ENCODE measurements around the gene SHMT1. TPM values are rescaled to one million over a fixed set of nuclear protein-coding genes. Genes with fewer than 3 reads are reported as not detected.
A peak's percentile ranks its signal among the peaks of the same experiment; 100 is the strongest.

The SHMT1 gene
- total RNA-seq, 2 experiments from 2014 or later = 5.6 to 7.1 TPM

DNA sequence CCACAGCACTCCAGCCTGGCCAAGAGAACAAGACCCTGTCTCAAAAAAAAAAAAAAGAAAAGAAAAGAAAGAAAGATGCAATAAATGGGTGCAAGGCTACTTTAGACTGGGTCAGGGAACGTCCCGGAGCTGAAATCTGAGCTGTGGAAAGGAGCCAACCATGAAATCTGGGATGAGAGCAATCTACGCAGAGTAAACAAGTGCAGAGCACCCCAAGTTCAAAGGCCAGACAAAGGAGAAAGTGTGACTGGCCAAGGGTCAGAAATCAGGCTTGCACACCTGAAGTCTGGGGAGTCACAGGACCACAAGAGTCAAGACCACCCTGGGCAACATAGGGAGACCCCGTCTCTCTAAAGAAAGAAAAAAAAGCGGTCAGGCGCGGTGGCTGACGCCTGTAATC lies 2.8 kb downstream of the SHMT1 start:
- peaks cover 16% of the 10 kb centered on the region for H3K4me1 ChIP-seq (ENCODE audit: insufficient read depth, low read length)
- no peak overlapping the region for H3K27ac Mint-ChIP-seq
- ChIA-PET CTCF (no interaction called here), POLR2A (no interaction called here)
- H3K4me1 Mint-ChIP-seq (ENCODE audit: low read depth) = peaks cover 18% of the 10 kb centered on the region
- H3K27me3 ChIP-seq (ENCODE audit: control insufficient read depth in 1 of 2, insufficient read depth in 2 of 2, low read length in 2 of 2) = no peaks in the 10 kb centered on the region
- no peak overlapping the region for H3K4me3 ChIP-seq (ENCODE audit: low read length)
- H3K9me3 Mint-ChIP-seq = no peaks in the 10 kb centered on the region
- H3K9me3 ChIP-seq (ENCODE audit: control insufficient read depth in 1 of 2, insufficient read depth in 1 of 2, low read length in 2 of 2) = no peaks in the 10 kb centered on the region
- peaks cover 7% of the 10 kb centered on the region for H3K36me3 Mint-ChIP-seq (ENCODE audit: low read depth)
- DNase-seq = no peak
- ATAC-seq (ENCODE audit: poor library complexity) = no peak
- H3K27ac ChIP-seq (ENCODE audit: low read depth in 1 of 2, low read length in 2 of 2) = no peak overlapping the region
- intact Hi-C loops (cut with DNase I, micrococcal nuclease) = no loop called here
- peak overlapping the region; percentile 40 for H3K4me3 Mint-ChIP-seq
- TF ChIP-seq, protein P1, sequence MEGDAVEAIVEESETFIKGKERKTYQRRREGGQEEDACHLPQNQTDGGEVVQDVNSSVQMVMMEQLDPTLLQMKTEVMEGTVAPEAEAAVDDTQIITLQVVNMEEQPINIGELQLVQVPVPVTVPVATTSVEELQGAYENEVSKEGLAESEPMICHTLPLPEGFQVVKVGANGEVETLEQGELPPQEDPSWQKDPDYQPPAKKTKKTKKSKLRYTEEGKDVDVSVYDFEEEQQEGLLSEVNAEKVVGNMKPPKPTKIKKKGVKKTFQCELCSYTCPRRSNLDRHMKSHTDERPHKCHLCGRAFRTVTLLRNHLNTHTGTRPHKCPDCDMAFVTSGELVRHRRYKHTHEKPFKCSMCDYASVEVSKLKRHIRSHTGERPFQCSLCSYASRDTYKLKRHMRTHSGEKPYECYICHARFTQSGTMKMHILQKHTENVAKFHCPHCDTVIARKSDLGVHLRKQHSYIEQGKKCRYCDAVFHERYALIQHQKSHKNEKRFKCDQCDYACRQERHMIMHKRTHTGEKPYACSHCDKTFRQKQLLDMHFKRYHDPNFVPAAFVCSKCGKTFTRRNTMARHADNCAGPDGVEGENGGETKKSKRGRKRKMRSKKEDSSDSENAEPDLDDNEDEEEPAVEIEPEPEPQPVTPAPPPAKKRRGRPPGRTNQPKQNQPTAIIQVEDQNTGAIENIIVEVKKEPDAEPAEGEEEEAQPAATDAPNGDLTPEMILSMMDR (IDR thresholded peaks at IDR 0.05) = no peak
- no peaks in the 10 kb centered on the region for H3K36me3 ChIP-seq (ENCODE audit: insufficient read depth, low read length)
- no peaks in the 10 kb centered on the region for H3K27me3 Mint-ChIP-seq

DNA sequence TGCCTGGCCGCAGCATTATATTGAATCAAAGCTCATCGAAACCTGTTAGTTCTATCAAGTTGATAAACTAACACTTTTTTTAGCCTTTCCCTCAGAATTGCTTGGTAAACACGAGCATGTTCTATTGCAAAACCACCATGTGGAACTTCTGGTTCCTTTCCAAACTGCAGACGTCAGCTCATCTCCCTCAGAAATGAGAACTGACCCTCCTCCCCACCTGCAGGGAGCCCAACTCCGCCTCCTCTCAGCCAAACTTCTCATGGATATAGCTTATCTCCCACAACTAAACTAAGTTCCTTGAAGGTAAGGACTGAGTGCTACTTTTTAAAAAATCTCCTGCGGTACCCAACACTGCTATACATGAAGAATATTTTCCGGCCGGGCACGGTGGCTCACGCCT lies 6.7 kb downstream of the SHMT1 start:
- H3K4me3 Mint-ChIP-seq = no peak overlapping the region
- H3K27me3 Mint-ChIP-seq = no peaks in the 10 kb centered on the region
- DNase-seq = no peak
- H3K9me3 ChIP-seq (ENCODE audit: control insufficient read depth in 1 of 2, insufficient read depth in 1 of 2, low read length in 2 of 2) = no peaks in the 10 kb centered on the region
- H3K4me1 ChIP-seq (ENCODE audit: insufficient read depth, low read length) = no peaks in the 10 kb centered on the region
- peaks cover 33% of the 10 kb centered on the region for H3K36me3 Mint-ChIP-seq (ENCODE audit: low read depth)
- H3K27ac Mint-ChIP-seq = no peak overlapping the region
- TF ChIP-seq, protein P1 (IDR thresholded peaks at IDR 0.05) = no peak
- no peak overlapping the region for H3K4me3 ChIP-seq (ENCODE audit: low read length)
- no peaks in the 10 kb centered on the region for H3K4me1 Mint-ChIP-seq (ENCODE audit: low read depth)
- H3K27ac ChIP-seq (ENCODE audit: low read depth in 1 of 2, low read length in 2 of 2) = no peak overlapping the region
- intact Hi-C loops (cut with DNase I, micrococcal nuclease) = no loop called here
- peaks cover 19% of the 10 kb centered on the region for H3K36me3 ChIP-seq (ENCODE audit: insufficient read depth, low read length)
- H3K9me3 Mint-ChIP-seq = no peaks in the 10 kb centered on the region
- CTCF ChIA-PET = no interaction called here
- POLR2A ChIA-PET = no interaction called here
- no peaks in the 10 kb centered on the region for H3K27me3 ChIP-seq (ENCODE audit: control insufficient read depth in 1 of 2, insufficient read depth in 2 of 2, low read length in 2 of 2)
- no peak for ATAC-seq (ENCODE audit: poor library complexity)

DNA sequence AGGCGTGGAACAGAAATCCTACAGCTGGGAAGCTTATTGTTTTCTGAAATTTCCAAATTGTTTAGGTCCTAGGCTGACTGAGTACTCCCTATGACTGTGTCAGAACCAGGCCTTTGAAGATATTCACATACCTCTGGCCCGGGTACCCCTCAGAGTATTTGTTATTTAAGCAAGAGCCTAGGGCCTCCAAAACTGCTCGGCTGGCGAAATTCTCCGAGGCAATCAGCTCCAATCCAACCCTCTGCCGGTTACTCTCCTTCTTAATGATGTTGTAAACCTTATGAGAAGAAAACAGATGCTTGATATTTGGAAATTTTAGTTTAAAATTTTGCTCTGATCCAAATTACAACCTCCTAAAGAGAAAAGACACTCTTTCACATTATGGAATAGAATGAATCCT lies 9.8 kb downstream of the SHMT1 start:
- CTCF ChIA-PET = interaction anchor here (1.1 kb wide), 1 partner anchor 9 kb away, joined by 3 read pairs; no protein-coding TSS in a partner anchor
- Mint-ChIP-seq H3K27me3 (no peaks in the 10 kb centered on the region), H3K36me3 (ENCODE audit: low read depth) (peaks cover 40% of the 10 kb centered on the region), H3K9me3 (no peaks in the 10 kb centered on the region), H3K4me1 (ENCODE audit: low read depth) (no peaks in the 10 kb centered on the region), H3K4me3 (no peak overlapping the region), H3K27ac (no peak overlapping the region)
- Histone ChIP-seq H3K9me3 (ENCODE audit: control insufficient read depth in 1 of 2, insufficient read depth in 1 of 2, low read length in 2 of 2) (no peaks in the 10 kb centered on the region), H3K4me1 (ENCODE audit: insufficient read depth, low read length) (no peaks in the 10 kb centered on the region), H3K27ac (ENCODE audit: low read depth in 1 of 2, low read length in 2 of 2) (no peak overlapping the region), H3K36me3 (ENCODE audit: insufficient read depth, low read length) (peaks cover 19% of the 10 kb centered on the region), H3K27me3 (ENCODE audit: control insufficient read depth in 1 of 2, insufficient read depth in 2 of 2, low read length in 2 of 2) (no peaks in the 10 kb centered on the region), H3K4me3 (ENCODE audit: low read length) (no peak overlapping the region)
- ATAC-seq (ENCODE audit: poor library complexity) (no peak), DNase-seq (no peak)
- intact Hi-C loops (cut with DNase I, micrococcal nuclease) = no loop called here
- POLR2A ChIA-PET = no interaction called here
- TF ChIP-seq, protein P1 (IDR thresholded peaks at IDR 0.05) = no peak

Data from CD4-positive, alpha-beta T cell (primary cell).